ENCODE measurements around the gene OPRD1. TPM values are rescaled to one million over a fixed set of nuclear protein-coding genes. Genes with fewer than 3 reads are reported as not detected.

Gene OPRD1
- total and polyA plus RNA-seq, 4 donors = 0.01 TPM; not detected in 3

DNA sequence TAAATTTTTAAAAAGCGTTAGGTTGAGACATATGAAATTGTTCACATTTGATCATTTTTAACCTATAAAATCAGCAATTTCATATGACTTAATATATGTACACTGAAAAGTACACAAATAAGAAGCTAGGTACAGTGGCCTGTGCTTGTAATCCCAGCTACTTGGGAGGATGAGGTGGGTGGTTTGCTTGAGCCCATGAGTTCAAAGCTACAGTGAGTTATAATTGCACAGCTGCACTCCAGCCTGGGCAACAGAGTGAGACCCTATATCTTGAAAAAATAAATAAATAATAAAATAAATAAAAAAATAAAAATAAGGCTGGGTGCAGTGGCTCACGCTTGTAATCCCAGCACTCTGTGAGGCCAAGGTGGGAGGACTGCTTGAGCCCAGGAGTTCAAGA is 97.2 kb downstream of the OPRD1 start (continued):
- TF ChIP-seq, protein P1, sequence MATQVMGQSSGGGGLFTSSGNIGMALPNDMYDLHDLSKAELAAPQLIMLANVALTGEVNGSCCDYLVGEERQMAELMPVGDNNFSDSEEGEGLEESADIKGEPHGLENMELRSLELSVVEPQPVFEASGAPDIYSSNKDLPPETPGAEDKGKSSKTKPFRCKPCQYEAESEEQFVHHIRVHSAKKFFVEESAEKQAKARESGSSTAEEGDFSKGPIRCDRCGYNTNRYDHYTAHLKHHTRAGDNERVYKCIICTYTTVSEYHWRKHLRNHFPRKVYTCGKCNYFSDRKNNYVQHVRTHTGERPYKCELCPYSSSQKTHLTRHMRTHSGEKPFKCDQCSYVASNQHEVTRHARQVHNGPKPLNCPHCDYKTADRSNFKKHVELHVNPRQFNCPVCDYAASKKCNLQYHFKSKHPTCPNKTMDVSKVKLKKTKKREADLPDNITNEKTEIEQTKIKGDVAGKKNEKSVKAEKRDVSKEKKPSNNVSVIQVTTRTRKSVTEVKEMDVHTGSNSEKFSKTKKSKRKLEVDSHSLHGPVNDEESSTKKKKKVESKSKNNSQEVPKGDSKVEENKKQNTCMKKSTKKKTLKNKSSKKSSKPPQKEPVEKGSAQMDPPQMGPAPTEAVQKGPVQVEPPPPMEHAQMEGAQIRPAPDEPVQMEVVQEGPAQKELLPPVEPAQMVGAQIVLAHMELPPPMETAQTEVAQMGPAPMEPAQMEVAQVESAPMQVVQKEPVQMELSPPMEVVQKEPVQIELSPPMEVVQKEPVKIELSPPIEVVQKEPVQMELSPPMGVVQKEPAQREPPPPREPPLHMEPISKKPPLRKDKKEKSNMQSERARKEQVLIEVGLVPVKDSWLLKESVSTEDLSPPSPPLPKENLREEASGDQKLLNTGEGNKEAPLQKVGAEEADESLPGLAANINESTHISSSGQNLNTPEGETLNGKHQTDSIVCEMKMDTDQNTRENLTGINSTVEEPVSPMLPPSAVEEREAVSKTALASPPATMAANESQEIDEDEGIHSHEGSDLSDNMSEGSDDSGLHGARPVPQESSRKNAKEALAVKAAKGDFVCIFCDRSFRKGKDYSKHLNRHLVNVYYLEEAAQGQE (IDR thresholded peaks at IDR 0.05) = no peak
- TF ChIP-seq HNF4G (IDR thresholded peaks at IDR 0.05) (no peak), FOXA1 (IDR thresholded peaks at IDR 0.05) (no peak), YY1 (IDR thresholded peaks at IDR 0.05) (no peak), GABPA (IDR thresholded peaks at IDR 0.05 in 1 of 2, conservative IDR thresholded peaks at IDR 0.05 in 1 of 2) (no peak)
- TF ChIP-seq, protein P2, sequence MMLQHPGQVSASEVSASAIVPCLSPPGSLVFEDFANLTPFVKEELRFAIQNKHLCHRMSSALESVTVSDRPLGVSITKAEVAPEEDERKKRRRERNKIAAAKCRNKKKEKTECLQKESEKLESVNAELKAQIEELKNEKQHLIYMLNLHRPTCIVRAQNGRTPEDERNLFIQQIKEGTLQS (IDR thresholded peaks at IDR 0.05) = no peak

DNA sequence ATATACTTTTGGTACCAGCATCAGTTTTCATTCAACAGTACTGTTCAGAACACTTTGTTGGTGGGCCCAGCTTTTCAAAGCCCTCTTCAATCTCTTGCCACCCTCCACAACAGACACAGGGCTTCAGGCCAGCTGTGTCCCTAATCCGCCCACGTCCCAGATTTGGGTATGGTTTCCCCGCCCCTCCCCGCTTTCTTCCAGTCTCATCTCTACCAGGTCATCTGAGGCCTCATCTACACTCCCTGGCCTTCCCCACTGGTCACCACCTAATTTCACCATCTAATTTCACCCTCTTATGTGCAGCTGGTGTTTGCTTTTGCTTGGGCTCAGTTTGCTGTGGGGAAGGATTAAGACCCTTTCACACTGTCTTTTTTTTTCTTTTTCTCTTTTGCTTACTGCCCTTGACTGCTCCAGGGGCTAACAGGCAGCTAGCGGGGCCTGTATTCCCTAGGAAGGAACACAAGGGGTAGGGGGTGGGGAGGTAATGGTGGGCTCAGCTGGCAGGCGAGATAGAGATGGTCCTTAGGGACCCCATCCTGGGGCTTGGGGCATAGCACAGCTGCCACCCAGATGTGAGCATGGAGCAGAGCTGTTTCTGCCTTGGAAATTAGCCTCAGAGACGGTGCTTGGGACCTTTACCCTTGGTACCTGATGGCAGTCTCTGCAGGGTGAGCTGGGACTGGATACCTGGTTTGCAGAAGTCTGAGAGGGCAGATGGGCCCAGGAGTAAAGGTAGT is 98.6 kb downstream of the OPRD1 start:
- no peaks in the 10 kb centered on the region for H3K27me3 ChIP-seq (ENCODE audit: control insufficient read depth in 4 of 4, insufficient read depth in 4 of 4, low read length in 3 of 4)
- TF ChIP-seq, protein P3, sequence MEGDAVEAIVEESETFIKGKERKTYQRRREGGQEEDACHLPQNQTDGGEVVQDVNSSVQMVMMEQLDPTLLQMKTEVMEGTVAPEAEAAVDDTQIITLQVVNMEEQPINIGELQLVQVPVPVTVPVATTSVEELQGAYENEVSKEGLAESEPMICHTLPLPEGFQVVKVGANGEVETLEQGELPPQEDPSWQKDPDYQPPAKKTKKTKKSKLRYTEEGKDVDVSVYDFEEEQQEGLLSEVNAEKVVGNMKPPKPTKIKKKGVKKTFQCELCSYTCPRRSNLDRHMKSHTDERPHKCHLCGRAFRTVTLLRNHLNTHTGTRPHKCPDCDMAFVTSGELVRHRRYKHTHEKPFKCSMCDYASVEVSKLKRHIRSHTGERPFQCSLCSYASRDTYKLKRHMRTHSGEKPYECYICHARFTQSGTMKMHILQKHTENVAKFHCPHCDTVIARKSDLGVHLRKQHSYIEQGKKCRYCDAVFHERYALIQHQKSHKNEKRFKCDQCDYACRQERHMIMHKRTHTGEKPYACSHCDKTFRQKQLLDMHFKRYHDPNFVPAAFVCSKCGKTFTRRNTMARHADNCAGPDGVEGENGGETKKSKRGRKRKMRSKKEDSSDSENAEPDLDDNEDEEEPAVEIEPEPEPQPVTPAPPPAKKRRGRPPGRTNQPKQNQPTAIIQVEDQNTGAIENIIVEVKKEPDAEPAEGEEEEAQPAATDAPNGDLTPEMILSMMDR (IDR thresholded peaks at IDR 0.05; ENCODE audit: low read depth, low read length, missing input control) = no peak
- no peak for TF ChIP-seq NR2F2 (IDR thresholded peaks at IDR 0.05)
- TF ChIP-seq RXRA (IDR thresholded peaks at IDR 0.05) = no peak
- TF ChIP-seq TAF1 (conservative IDR thresholded peaks at IDR 0.05) = no peak
- TF ChIP-seq RAD21 (IDR thresholded peaks at IDR 0.05) = no peak
- TF ChIP-seq, protein P4, sequence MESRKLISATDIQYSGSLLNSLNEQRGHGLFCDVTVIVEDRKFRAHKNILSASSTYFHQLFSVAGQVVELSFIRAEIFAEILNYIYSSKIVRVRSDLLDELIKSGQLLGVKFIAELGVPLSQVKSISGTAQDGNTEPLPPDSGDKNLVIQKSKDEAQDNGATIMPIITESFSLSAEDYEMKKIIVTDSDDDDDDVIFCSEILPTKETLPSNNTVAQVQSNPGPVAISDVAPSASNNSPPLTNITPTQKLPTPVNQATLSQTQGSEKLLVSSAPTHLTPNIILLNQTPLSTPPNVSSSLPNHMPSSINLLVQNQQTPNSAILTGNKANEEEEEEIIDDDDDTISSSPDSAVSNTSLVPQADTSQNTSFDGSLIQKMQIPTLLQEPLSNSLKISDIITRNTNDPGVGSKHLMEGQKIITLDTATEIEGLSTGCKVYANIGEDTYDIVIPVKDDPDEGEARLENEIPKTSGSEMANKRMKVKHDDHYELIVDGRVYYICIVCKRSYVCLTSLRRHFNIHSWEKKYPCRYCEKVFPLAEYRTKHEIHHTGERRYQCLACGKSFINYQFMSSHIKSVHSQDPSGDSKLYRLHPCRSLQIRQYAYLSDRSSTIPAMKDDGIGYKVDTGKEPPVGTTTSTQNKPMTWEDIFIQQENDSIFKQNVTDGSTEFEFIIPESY (IDR thresholded peaks at IDR 0.05) = no peak
- TF ChIP-seq, protein P1 (IDR thresholded peaks at IDR 0.05) = no peak
- no peak for TF ChIP-seq HNF4G (IDR thresholded peaks at IDR 0.05)
- no peaks in the 10 kb centered on the region for H3K36me3 ChIP-seq (ENCODE audit: control insufficient read depth in 4 of 4, insufficient read depth in 3 of 4, low read depth in 1 of 4, low read length in 3 of 4)
- H3K4me1 ChIP-seq (ENCODE audit: control insufficient read depth in 4 of 4, insufficient read depth in 4 of 4, low read length in 3 of 4) = peaks cover 3 to 19% (median 11%) of the 10 kb centered on the region in 4 donors
- H3K4me3 ChIP-seq (ENCODE audit: low read depth in 1 of 3, low read length in 3 of 3) = no peak overlapping the region
- H3K9ac ChIP-seq (ENCODE audit: low read depth in 1 of 2, low read length in 2 of 2) = no peak overlapping the region
- DNase-seq (ENCODE audit: low spot score) = no peak
- WGBS = 93% methylated on average over 7 of the region's 7 CpGs
- H3K9me3 ChIP-seq (ENCODE audit: control insufficient read depth in 4 of 4, low read length in 3 of 4) = no peaks in the 10 kb centered on the region
- no peak overlapping the region for H3K27ac ChIP-seq (ENCODE audit: low read depth in 1 of 2, low read length in 2 of 2)
